Kidney capillary endothelial cell (primary cell): ENCODE measurements around the gene GPRIN1.

Experiments used
- DNase-seq: peaks from one replicate; pipeline ENCODE4 v3.0.0-alpha.2; 2018; ENCODE audit warnings: low spot score

GPRIN1 gene

GRCh38 chr5:176609724-176610434 is at the start of gene GPRIN1:
Gene GPRIN1, minus strand, starts transcription at chr5:176610156. Its CDS starts 10,322 bp downstream, at chr5:176599834.
- peak; percentile 60 for DNase-seq

- DNase-seq, result no peak
These were observed 49.5 kb upstream of the GPRIN1 start for GRCh38 chr5:176659512-176659839.

- DNase-seq, result no peak
These were observed 49.0 kb upstream of the GPRIN1 start for GRCh38 chr5:176658817-176659511.

DNA sequence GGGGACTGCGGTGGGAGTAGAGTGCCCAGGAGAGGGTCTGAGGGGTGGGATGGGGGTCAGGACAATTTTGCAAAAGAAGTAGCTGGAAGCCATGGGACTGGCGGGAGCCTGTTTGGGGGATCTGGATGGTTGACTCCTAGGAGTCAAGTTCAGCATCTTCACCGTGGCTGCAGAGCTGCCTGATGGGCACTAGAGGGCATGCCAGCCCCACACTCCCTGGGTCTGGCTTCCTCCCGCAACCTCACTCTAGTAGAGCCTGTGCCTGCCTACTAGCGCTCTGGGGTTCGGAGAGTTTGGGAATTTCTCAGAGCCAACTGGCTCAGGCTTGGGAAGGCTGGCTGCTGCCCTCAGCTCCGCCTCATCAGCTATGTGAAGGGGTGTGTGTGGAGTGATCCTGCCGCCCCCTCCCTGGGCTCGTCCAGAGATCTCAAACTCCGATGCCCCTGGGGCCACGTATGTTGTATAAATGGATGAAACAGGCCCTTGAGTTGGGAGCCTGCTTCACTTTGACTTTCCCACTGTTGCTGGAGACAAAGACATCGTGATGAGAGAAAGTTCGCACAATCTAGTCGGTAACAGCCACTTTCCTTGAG is 48.1 kb upstream of the GPRIN1 start:
- DNase-seq, result peak; percentile 76

GRCh38 chr5:176656467-176656990 is 46.6 kb upstream of the GPRIN1 start:
- no peak for DNase-seq

GRCh38 chr5:176654856-176655255 is 44.9 kb upstream of the GPRIN1 start:
- no peak for DNase-seq

DNA sequence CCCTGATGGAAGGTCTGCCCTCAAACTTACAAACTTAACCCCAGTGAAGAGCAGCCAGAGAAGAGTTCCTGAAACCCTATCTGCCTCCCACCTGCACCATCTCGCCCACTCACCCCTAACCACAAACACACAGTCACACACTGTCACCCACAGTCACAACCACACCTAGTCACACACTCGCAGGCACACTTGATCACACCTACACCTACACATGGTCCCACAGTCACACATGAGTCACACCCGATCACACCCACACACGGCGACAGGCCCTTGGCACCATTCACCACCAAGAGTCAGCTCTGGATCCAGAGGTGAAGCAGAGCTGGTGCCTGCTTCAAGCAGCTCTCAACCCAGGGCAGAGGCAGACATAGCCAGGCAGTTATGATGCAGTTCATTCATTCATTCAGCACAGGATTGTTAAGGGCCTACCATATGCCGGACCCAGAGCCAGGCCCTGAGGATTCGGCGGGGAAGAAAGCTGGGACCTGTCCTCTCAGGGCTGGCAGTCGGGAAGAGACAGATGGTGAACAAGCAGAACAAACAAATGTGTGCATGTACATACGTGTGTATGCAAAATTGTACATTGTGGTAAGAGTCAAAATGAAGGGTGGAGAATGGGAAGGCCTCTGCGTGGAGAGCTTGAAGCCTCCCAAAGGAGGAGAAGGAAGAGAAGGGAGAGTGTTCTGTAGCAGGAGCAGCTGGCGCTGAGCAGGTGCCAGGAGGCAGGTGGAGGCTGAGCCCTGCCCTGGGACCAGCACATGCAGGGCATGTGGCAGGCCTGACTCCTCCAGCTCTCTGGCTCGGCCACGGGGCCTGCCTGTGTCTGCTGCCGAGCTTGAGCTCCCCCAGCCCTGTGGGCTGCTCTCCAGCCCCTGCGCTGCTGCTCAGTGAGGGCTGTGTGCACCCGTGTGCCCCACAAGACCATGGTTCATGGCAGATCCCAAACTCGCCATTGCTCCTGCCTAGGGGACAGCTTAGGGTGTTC is 43.7 kb upstream of the GPRIN1 start:
- no peak for DNase-seq

DNA sequence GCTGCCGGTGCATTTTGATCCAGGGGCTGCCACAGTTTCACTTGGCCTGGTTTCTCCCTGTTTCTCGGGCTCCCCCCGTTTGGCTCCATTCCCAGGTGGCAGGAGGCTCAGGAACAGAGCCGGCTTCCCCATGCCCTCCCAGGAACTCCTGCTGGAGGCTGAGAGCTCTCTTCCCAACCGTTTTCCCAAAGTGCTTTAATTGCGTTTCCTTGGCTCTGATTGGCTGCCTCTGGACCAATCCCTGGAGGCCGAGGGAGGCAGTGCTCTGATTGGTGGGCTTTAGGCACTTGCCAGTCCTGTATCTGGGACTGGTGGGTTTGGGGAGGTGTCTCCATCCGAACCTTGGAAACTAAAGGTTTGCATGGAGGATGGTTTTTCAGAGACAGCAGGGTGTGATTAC is 42.2 kb upstream of the GPRIN1 start:
- no peak for DNase-seq

- DNase-seq, result no peak
These were observed 41.6 kb upstream of the GPRIN1 start for GRCh38 chr5:176651472-176651980.

GRCh38 chr5:176650354-176650884 is 40.5 kb upstream of the GPRIN1 start:
- no peak for DNase-seq

DNA sequence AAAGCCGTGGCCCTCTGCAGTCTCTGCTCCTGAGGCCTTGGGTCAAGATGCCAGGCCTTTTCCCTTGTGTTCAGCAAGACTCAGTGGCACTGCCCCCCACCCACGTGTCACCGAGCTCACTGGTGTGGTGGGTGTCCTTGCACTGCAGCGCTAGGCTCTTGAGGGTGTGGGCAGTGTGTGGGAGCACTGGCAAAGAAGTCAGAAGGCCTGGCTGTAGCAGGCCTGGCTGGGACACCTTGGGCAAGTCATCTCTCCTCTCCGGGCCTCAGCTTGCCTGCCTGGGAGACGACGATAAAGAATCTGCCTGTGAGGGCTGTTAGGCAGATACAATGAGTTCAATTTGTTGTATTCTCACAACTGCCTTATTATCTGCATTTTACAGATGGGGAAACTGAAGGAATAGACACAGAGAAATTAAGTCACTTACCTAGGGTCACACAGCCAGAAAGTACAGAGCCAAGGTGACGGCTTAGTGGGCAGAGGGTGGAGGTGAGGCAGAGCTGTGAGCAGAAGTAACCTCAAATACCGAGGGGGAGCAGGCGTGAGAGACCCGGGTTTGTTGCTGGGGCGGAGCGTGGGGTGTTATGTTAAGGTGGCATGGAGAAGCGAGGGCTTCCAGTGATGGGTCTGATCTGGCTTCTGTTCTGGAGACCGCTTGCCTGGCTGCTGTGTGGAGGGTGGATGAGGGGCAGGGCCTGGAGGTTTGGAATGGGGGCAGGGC is 38.7 kb upstream of the GPRIN1 start:
- no peak for DNase-seq

- no peak for DNase-seq
These were observed 38.0 kb upstream of the GPRIN1 start for GRCh38 chr5:176647843-176648473.

- DNase-seq, result peak; percentile 100
These were observed 37.3 kb upstream of the GPRIN1 start, which contains the start of gene TSPAN17 for GRCh38 chr5:176647030-176647842. Gene TSPAN17, plus strand, starts transcription at chr5:176647484. Its CDS starts 132 bp downstream, at chr5:176647616.

- no peak for DNase-seq
These were observed 36.7 kb upstream of the GPRIN1 start for GRCh38 chr5:176646707-176647029.

DNA sequence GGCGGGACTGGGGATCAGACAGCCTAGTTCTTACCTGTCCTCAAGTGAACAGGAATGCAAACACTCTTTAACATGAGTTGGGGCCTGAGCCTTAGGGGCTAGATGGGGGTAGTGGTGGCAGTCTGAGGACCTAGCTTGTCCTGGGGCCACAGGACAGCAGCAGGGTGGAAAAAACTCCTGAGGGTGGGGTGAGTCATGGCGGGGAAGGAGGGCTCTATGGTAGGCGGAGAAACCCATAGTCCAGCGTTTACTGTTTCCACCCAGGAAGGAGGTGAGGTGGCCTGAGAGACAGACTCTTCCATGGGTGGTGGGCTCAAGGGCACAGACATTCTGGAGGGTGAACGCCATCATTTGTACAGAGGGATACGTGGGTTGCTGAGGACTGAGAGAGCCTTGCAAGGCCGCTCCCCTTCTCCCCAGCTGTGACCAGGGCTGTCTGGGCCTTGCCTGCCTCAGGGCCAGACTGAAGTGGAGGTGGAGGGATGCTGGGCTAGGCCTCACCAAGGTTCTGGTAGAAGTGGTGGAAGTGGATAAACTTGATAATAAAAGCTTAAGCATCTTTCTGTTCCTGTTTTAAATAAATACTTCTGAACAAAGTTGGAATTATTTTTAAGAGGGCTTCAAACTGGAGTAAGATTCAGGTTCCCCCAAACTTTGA is 36.2 kb upstream of the GPRIN1 start:
- no peak for DNase-seq

- no peak for DNase-seq
These were observed 35.1 kb upstream of the GPRIN1 start for GRCh38 chr5:176644878-176645670.

DNA sequence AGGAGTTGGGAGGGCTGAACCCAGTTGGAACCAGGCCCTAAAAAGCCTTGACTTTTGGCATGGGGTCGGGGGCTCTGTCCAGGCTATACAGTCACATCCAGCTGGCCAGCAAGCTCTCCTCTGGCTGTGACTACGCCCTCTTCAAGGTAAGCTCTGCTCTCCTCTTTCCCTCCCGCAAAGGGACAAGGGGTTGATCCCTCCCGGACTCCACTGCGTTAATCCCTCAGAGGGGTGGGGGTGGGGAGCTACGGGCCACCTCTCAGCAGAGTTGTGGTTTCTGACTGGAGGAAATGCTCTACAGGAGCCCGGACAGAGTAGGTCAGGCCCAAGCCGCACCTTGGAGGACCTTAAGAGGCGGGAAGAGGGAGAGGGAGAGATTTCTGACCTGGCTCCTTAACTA is 34.3 kb upstream of the GPRIN1 start:
- no peak for DNase-seq
